Hematopoietic multipotent progenitor cell treated with erythropoietin and hydrocortisone succinate and interleukin-3 and kit ligand, for 4 days (in vitro differentiated cells): ENCODE data around the gene PTPRT.

Experiments
- DNase-seq: peaks from one replicate; pipeline ENCODE4 v3.0.0-alpha.2; 2015

PTPRT gene

DNA sequence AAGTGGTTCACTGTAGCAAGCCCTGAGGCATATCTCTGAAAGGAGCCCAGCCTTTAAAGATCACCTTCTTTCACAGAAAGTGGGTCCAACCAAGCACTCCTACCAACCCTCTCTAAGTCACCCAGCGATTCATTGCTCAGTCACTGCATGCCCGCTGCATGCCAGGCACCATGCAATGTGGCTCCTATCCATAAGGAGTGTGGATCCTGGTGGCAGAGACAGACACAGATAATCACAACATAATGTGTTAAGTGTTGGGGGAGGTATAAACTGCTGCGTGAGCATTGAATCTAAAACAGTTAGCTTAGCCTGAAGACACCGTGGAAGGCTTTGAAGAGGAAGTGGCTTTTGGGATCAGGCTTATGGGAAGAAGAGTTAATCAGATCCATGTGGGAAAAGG is 659.5 kb downstream of the PTPRT start:
- DNase-seq: no peak

- DNase-seq: no peak
Measured at GRCh38 chr20:42524058-42524457, 665.6 kb downstream of the PTPRT start.

DNA sequence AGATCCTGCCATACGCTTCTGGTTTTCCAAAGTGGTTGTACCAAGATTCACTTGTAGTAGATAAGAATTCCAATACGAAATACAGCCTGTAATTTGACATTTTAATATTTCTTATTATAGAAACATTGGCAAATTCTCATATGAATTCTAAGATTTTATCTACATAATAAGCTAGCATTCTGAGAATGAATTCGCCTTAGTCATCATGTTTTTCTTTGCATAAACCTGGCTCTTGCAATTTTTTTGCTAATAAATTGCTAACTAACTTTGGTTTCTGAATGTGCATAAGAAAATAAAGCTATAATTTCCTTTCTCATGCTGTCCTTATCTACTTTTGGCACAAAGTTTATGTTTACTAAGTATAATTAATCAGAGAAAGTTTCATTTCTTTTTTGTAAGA is 673.0 kb downstream of the PTPRT start:
- no peak for DNase-seq

- DNase-seq: no peak
Measured at GRCh38 chr20:42510686-42511085, 679.0 kb downstream of the PTPRT start.

- DNase-seq: no peak
Measured at GRCh38 chr20:42507874-42508273, 681.8 kb downstream of the PTPRT start.

DNA sequence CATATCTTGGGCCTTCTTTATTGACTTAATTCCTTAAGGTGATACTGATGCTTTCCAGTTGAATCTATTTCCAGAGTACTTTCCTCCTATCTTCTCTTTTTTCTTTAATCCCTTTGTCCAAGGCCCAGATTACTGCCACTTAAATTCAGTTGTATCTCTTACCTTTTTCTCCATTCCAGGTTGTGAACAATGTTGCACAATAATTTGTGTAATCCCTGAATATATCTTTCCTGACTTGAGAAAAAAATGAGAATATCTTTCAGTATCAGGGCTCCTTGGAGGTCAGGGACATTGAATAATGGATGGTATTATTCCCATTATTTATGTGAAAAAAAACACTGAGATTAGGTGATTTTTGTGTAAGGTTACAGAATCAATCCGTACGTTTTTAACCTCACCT is 683.3 kb downstream of the PTPRT start:
- no peak for DNase-seq

GRCh38 chr20:42502591-42502990 is 687.1 kb downstream of the PTPRT start:
- no peak for DNase-seq

DNA sequence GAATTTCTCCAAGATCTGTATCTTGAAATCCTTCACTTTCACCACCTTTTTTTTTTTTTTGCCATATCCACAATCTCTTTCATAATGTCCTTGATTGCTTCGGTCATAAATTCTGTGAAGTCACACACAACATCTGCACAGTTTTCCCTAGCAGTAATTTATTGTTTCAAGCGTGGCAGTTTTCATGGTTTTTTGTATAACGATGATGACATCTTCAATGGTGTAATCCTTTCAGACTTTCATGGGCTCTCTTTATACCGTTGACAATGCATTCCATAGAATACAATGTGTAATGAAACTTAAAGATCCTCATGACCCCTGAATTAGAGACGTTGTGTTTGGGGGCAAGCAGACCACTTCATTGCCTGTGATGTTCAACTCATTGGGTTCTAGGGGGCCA is 693.1 kb downstream of the PTPRT start:
- DNase-seq: no peak

- no peak for DNase-seq
Measured at GRCh38 chr20:42494290-42494689, 695.4 kb downstream of the PTPRT start.

- peak; percentile 2 for DNase-seq
Measured at GRCh38 chr20:42493001-42493400, 696.7 kb downstream of the PTPRT start.

DNA sequence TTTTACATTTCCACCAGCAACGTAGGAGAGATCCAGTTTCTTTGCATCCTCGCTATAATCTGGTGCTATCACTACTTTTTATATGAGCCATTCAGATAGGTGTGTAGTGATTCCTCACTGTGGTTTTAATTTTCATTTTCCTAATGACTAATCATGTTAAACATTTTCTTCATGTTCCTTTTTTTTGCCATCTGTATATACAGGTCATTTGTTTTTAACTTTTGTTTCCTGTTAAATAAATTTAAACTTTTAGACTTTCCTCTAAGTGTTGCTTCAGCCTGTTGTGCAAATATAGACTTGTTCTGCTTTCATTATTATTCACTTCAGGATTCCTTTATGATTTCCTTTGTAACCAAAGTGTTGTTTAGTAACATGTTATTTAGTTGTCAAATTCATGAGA is 697.4 kb downstream of the PTPRT start:
- DNase-seq: no peak

- DNase-seq: no peak
Measured at GRCh38 chr20:42485556-42485955, 704.1 kb downstream of the PTPRT start.

DNA sequence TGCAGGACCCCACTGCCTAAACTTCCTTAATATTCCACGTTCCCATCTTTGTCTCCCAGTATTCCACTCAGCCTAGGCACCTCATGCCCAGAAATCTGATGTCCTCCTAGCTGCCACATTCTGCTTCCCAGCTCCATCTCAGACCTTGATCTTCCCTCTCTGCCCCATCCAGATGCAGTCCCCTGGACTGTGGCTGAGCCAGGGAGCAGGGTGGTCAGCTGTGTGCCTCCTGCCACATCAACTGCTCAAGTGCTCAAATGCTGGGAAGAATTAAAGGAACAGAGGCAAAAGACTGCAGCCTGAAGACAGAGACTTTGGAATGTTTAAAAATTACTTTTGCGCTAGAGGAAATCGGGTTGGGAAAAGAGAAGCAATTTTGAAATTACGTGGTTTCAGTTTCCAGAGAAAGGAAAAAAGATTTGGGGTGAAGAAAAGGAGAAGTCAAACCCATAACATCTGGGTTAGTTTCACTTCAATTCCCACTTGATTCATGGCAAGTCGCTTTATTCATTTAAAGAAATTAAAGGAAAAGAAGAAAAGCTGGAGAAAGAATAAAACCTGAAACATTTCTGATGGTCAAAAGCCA is 704.8 kb downstream of the PTPRT start:
- DNase-seq: no peak

GRCh38 chr20:42484335-42484734 is 705.4 kb downstream of the PTPRT start:
- DNase-seq: no peak

GRCh38 chr20:42483730-42484303 is 705.9 kb downstream of the PTPRT start:
- peak; percentile 51 for DNase-seq

DNA sequence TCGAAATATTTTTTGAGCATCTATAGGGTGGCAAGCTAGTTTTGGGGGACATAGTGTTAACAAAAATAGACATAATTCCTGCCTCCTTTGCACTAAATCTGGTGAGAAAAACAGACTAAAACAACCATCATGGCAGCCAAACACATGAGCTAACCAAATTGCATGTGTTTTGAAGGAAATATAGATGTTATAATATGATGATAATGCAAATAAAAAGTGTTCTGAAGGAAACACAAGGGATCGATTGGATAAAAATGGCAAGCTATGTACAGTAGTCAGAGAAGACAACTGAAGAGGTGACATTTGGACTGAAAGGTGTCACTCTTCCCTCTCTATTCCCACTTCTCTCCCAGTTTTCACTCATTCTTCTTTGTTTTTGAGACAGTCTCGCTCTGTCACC is 706.9 kb downstream of the PTPRT start:
- no peak for DNase-seq

DNA sequence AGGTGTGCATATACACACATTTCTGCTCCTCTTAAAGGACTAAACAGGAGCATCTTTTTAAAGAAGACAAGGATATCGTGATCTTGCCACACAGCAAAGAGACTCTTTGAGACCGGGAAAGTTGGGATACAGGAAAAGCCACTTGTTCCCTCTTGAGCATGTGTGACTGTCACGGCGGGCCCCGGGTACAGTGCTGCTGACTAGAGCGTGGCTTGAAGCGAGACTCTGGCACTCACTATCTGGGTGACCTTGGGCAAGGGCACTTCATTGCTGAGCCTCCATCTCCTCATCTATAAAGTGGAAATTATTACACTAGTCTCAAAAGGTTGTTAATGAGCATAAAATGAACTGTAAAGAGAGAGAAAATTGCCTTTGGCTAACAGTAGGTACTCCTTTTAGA is 713.9 kb downstream of the PTPRT start:
- no peak for DNase-seq

- DNase-seq: no peak
Measured at GRCh38 chr20:42474646-42475045, 715.1 kb downstream of the PTPRT start.

DNA sequence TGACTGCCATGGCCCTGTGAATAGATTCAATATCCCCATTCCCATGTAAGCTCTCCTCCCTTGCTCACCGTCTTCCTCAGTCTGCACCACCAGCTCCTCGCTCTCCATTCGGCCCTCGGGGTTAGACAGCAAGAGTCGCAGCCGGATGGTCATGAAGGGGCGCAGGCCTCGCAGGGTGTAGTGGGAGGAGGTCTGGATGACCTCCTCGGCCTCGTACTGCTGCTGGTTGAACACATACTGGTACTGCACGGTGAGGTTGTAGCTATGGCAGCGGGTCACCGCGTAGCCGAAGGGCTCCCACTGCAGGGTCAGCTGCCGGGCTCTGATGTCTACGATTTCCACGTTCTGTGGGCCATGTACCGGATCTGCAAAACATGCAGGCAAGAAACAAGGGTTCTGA is 717.5 kb downstream of the PTPRT start:
- DNase-seq: no peak

DNA sequence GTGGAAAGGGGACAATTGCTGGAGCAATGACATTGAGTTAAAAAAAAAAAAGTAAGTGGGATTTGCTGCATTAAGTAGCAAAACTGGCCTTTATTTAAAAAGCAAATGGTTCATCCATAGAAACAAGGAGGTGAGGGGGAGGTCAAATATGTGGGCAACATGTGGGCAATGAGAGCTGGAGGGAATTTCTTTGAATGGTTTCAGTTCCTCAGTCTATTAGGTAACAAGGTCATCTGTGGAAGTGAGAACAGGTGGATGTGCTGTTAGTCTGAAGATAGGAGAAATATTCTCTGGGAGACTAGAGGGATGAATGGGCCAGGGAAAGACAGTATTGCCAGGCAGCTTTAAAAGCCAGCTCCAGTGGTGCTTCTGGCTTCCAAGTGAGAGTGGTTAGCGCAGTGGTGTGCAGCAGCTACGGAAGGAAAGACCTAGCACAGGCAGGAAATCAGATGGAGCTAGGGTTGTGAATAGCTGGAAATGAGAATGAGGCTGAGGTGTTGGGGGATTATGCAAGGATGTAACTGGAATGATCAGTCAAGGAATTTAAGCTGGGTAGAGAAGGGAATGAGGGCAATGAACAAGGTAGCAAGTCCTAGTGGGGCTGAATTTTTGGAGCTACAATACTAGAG is 727.6 kb downstream of the PTPRT start:
- no peak for DNase-seq

GRCh38 chr20:42461291-42461690 is 728.4 kb downstream of the PTPRT start:
- DNase-seq: no peak

DNA sequence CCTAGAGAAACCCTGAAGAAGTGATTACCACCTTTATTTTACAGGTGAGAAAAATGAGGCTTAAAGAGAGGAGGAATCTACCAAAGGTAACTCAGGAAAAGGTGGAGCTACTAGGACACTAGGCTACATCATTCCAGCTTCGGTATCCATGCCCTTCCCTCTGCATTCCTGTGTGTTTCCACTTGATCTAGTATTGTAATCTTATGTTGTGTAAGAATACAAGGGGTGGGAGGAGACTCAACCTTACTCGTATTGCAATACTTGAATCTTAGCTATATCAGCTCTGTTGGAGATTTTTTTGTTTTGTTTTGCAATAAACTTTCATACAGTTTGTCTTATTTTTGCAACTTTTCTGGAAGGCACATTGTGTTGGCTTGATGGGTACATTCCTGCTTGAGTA is 742.4 kb downstream of the PTPRT start:
- DNase-seq: no peak

DNA sequence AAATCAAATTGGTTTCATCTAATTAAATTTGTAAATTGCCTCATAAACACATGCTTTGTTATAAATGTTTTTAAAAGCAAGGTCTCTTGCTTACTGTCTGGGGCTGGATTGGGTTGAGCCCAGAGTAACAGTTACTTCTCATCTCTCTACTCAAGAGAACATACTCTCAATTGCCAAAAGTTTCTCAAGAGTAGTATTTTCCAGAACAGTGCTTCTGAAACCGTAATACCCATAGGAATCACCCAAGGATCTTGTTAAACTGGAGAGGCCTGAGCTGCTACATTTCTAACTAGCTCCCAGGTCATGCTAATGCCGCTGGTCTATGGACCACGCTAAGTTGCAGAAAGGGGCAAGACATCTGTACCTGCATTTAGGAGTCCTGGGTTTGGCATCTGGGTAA is 744.9 kb downstream of the PTPRT start:
- no peak for DNase-seq

- DNase-seq: no peak
Measured at GRCh38 chr20:42443200-42443599, 746.5 kb downstream of the PTPRT start.

DNA sequence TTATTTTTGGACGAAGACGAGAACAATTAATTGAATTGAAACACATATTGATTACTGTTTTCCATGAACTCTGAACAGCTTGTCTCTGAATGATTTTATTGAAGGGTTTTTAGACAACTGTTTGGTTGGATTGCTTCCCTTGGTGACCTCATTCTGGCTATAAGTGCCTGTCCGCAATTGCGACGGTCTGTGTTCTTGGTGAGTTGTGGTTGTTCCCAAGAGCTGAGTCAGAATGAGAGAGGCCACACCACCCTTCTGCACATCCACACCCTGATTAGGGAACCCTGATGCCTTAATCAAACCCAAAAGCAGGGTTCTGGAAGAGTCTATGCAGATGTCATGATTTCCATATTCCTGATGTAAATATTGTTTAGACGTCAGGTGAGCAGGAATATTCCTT is 747.0 kb downstream of the PTPRT start:
- DNase-seq: no peak
